Purkinje cell (primary cell): ENCODE results near the gene ADAD2. TPM values are rescaled to one million over a fixed set of nuclear protein-coding genes. Genes with fewer than 3 reads are reported as not detected.

Source experiments
- polyA plus RNA-seq: library from polyadenylated mRNA; unstranded; fragments of >200 nt; fragmentation: Nextera tagmentation; gene quantifications from 2 replicates; pipeline ENCODE4 v1.2.1, GENCODE V29; 2014

Gene ADAD2
- not detected in 2 replicates for polyA plus RNA-seq

DNA sequence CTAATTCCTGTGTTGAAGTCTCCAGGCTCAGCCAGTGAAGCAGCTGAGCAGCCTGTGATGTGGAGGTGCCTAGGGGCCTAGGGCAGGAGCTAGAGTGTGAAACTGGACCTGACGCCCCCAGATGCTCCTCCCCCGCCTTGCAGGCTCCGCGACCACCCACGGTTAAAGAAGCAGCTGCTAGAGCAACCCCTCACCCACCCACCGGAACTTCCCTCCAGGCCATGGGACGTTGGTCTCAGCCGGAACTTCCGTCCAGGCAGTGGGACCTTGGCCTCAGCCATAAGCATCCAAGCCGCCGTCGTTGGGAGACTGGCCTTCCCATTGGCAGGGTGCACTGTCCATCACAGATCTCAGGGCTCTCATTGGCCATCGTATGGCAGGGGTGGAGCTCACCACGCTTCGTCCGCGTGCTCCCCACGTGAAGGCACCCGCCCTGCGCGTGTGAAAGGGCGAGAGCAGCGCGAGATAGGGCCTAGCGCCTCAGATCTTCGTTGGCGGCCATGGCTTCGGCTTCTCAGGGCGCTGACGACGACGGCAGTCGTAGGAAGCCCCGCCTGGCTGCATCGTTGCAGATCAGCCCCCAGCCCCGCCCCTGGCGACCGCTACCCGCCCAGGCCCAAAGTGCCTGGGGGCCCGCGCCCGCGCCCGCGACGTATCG lies at the start of gene ADAD2:
TSS of gene ADAD2 (plus strand) at position 427 of the 658 bp plus-strand sequence. CDS start at position 501, 74 bp downstream.

DNA sequence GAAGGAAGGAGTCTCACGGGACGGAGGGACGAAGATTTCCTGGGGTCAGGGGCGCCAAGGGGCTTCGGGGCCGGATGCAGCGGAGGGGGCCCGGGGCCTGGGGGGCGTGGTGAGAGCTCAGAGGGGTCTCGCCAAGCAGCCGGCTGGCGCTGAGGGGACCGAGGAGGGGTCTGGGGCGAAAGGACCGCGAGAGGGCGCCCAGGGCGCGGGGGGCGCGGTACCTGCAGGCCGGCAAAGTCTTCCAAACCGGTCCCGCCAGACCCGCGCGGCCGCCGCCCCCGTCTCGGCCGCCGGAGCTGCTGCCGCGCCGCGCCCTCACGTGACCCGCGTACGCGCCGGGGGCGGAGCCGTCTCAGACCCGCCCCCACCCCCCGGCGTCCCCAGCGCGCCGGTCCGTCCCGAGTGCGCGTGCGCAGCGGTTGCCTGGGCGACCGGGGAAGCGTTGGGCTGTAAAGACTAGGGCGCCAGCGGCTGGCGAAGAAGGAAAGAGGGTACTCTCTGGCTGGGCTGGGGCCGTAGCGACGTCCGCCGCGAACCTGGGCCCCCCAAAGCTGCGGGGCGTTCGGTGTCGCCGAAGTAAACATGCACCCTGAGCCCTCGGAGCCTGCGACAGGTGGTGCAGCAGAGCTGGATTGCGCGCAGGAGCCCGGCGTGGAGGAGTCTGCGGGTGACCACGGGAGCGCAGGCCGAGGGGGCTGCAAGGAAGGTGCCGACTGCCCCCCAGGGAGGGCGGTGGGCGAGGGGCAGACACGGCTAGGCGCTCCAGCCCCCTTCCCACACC lies 45.9 kb upstream of the ADAD2 start, which contains the start of the genes DNAAF1 and HSDL1:
TSS of gene DNAAF1 (plus strand) at position 450 of the 781 bp plus-strand sequence. CDS start at position 583, 133 bp downstream.
TSS of gene HSDL1 (minus strand) at position 319 of the 781 bp plus-strand sequence. CDS start 13,856 bp downstream, outside the sequence.

DNA sequence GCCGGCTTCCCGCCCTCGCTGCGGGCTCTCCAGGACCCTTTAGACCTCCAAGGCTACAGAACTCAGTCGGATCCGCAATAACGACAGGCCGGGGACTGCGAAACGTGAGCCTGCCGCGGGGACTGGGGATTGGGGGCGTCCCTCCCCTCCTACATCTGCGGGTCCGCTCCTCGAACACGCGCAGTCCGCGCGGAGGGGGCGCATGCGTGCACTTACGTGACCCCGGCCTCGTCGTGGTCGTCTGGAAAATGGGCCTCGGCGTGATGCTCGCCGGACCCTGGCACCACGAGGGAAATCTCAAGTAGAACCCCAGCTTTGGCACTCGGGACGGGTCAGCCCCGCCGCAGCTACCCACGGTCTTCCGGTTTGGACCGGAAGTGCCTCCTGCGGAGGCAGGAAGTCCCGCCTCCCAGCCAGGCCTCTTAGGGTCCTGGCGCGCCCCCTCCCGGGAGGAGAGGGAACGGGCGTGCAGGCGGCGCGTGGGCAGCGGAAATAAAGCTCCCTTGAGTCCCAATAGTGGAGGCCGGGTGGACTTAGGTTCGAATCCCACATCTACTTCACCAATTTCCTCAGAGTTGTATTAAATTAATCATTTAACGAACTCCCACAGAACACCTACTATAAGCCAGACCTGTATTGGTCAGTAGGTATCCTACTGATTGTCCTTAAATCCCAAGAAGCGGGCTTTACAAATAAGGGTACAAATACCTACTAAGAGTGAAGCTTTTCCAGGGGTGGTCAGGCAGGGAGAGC lies 4.1 kb upstream of the ADAD2 start, which contains the start of gene TAF1C:
TSS of gene TAF1C (minus strand) at position 373 of the 753 bp plus-strand sequence. CDS start 2,069 bp downstream, outside the sequence.

DNA sequence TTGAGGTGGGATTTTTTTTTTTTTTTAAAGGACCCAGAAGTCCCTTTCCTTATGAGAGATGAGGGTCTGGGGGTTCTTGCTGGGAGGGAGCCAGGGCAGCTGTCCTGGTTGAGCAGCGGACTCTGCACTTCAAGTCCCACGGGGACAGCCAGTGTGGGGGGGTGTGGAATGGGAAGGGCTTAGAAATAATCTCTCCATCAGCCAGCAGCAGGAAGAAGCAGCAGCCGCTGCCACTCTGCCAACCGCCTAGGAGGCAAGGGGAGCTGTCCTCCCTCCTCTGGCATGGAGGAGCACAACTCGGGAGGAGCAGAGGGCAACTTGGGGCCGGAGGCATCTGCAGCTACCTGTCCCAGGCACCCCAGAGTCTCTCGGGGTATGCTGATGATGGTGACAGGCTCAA lies 49.0 kb downstream of the ADAD2 start, which contains the start of gene KCNG4:
TSS of gene KCNG4 (minus strand) at position 104 of the 400 bp plus-strand sequence. CDS start 2,527 bp downstream, outside the sequence.

Other genes with a start within 250 kb of the ADAD2 start
- gene OSGIN1, start 237.9 kb upstream of the ADAD2 start, polyA plus RNA-seq: not detected in 2 replicates
- 21.3 TPM in 1 of 2 replicates, not detected in the other for gene NECAB2, start 222.9 kb upstream of the ADAD2 start, polyA plus RNA-seq
- gene SLC38A8, start 148.4 kb upstream of the ADAD2 start, polyA plus RNA-seq: not detected in 2 replicates
- 8.9 and 14.3 TPM in 2 replicates for gene MBTPS1, start 74.2 kb upstream of the ADAD2 start, polyA plus RNA-seq
- gene HSDL1, start 46.0 kb upstream of the ADAD2 start, polyA plus RNA-seq: 15.0 and 28.5 TPM in 2 replicates
- gene DNAAF1, start 45.8 kb upstream of the ADAD2 start, polyA plus RNA-seq: 0.07 and 2.7 TPM in 2 replicates
- gene TAF1C, start 4.1 kb upstream of the ADAD2 start, polyA plus RNA-seq: 2.7 and 2.8 TPM in 2 replicates
- gene KCNG4, start 48.9 kb downstream of the ADAD2 start, polyA plus RNA-seq: not detected in 2 replicates
- 16.0 and 22.6 TPM in 2 replicates for gene WFDC1, start 103.7 kb downstream of the ADAD2 start, polyA plus RNA-seq
- 2.6 TPM in 1 of 2 replicates, not detected in the other for gene ATP2C2, start 177.4 kb downstream of the ADAD2 start, polyA plus RNA-seq